PC-9 (cell line): ENCODE data around the gene TMEM237.

Experiments used
- CTCF ChIP-seq: fragments of 200-600 bp; sonication (generic); conservative IDR thresholded peaks from 2 replicates; pipeline ENCODE4 v1.6.1; 2017; ENCODE audit warnings: mixed run types, antibody characterized with exemption, mild to moderate bottlenecking, moderate library complexity
- EZH2 ChIP-seq: fragments of 200-600 bp; sonication (generic); IDR thresholded peaks from 2 replicates; pipeline ENCODE4 v1.8.0; 2017; ENCODE audit warnings: antibody characterized with exemption, low read depth

- TF ChIP-seq CTCF (no peak), EZH2 (no peak)
These were observed 9.5 kb downstream of the TMEM237 start for GRCh38 chr2:201633661-201634249.
